Right ventricle myocardium superior (tissue), 1 donor: Measurements from ENCODE around the gene ATP11C. TPM values are rescaled to one million over a fixed set of nuclear protein-coding genes. Genes with fewer than 3 reads are reported as not detected.
A peak's percentile ranks its signal among the peaks of the same experiment; 100 is the strongest.

Source experiments
- ATAC-seq: fragments of 200-7000 bp; cut with Tn5 transposase; one replicate; pipeline ENCODE4 v1.9.1; 2020; ENCODE audit warnings: mild to moderate bottlenecking; ENCODE audit not compliant: poor library complexity
- DNase-seq: peaks from one replicate; pipeline ENCODE4 v3.0.0-alpha.2; 2020
- intact Hi-C: fragments of 100-400 bp; cut with DNase I; formaldehyde crosslinking; loops from one replicate; pipeline ENCODE4 v1.11.2; 2022
- total RNA-seq: library from RNA; stranded (reverse); fragmentation: NEBNext Ultra II Directional; extraction: Animal tissue kit (Norgen Biotek cat#: 25700); gene quantifications from one replicate; pipeline ENCODE4 v1.2.1, GENCODE V29; 2021
- donor health status: DM: no; HTN: yes; CAD: no; lungs with severe emphysema.

The ATP11C gene
- total RNA-seq, 1 donor from 2014 or later, result 3.1 TPM

GRCh38 chrX:139762400-139763183 lies 170.3 kb downstream of the ATP11C start:
- ATAC-seq (peak; percentile 65), DNase-seq (no peak)
- intact Hi-C loops, result no loop called here

- intact Hi-C loops, result no loop called here
- ATAC-seq, result no peak
- DNase-seq, result no peak
Measured at GRCh38 chrX:139759637-139760036, 173.2 kb downstream of the ATP11C start.

- no peak for ATAC-seq
- DNase-seq, result no peak
- intact Hi-C loops, result no loop called here
Measured at GRCh38 chrX:139758809-139759208, 174.0 kb downstream of the ATP11C start.

- ATAC-seq (no peak), DNase-seq (no peak)
- intact Hi-C loops, result no loop called here
Measured at GRCh38 chrX:139758250-139758649, 174.6 kb downstream of the ATP11C start.

- DNase-seq (no peak), ATAC-seq (no peak)
- intact Hi-C loops, result no loop called here
Measured at GRCh38 chrX:139751053-139751452, 181.8 kb downstream of the ATP11C start.

- ATAC-seq (no peak), DNase-seq (no peak)
- intact Hi-C loops, result no loop called here
Measured at GRCh38 chrX:139750390-139750789, 182.5 kb downstream of the ATP11C start.

GRCh38 chrX:139739138-139739537 lies 193.7 kb downstream of the ATP11C start:
- no peak for DNase-seq
- intact Hi-C loops, result no loop called here
- ATAC-seq, result no peak

- intact Hi-C loops, result no loop called here
- no peak for ATAC-seq
- no peak for DNase-seq
Measured at GRCh38 chrX:139738581-139738980, 194.3 kb downstream of the ATP11C start.

GRCh38 chrX:139736151-139736550 lies 196.7 kb downstream of the ATP11C start:
- ATAC-seq (no peak), DNase-seq (no peak)
- intact Hi-C loops, result no loop called here

GRCh38 chrX:139734996-139735395 lies 197.9 kb downstream of the ATP11C start:
- intact Hi-C loops, result no loop called here

GRCh38 chrX:139725720-139726119 lies 207.1 kb downstream of the ATP11C start:
- ATAC-seq (no peak), DNase-seq (no peak)
- intact Hi-C loops, result no loop called here

More at GRCh38 chrX:139734996-139735395, 197.9 kb downstream of the ATP11C start:
- DNase-seq (no peak), ATAC-seq (no peak)

GRCh38 chrX:139724626-139725025 lies 208.2 kb downstream of the ATP11C start:
- intact Hi-C loops, result no loop called here
- DNase-seq (no peak), ATAC-seq (no peak)

- DNase-seq (no peak), ATAC-seq (no peak)
- intact Hi-C loops, result no loop called here
Measured at GRCh38 chrX:139720979-139721378, 211.9 kb downstream of the ATP11C start.

- DNase-seq (no peak), ATAC-seq (no peak)
- intact Hi-C loops, result no loop called here
Measured at GRCh38 chrX:139720136-139720535, 212.7 kb downstream of the ATP11C start.

- intact Hi-C loops, result no loop called here
- DNase-seq, result no peak
- ATAC-seq, result no peak
Measured at GRCh38 chrX:139708067-139708466, 224.8 kb downstream of the ATP11C start, which contains the start of gene MCF2. Gene MCF2, minus strand, starts transcription at chrX:139708167. Its CDS starts 56,423 bp downstream, at chrX:139651744.

- DNase-seq (no peak), ATAC-seq (no peak)
- intact Hi-C loops, result no loop called here
Measured at GRCh38 chrX:139702658-139703057, 230.2 kb downstream of the ATP11C start.

GRCh38 chrX:139692908-139693307 lies 239.9 kb downstream of the ATP11C start:
- intact Hi-C loops, result no loop called here
- DNase-seq, result no peak
- no peak for ATAC-seq

- no peak for ATAC-seq
- DNase-seq, result no peak
- intact Hi-C loops, result no loop called here
Measured at GRCh38 chrX:139692506-139692849, 240.4 kb downstream of the ATP11C start.

- DNase-seq, result no peak
- intact Hi-C loops, result no loop called here
- ATAC-seq, result peak; percentile 62
Measured at GRCh38 chrX:139691843-139692505, 240.9 kb downstream of the ATP11C start.

GRCh38 chrX:139691493-139691842 lies 241.4 kb downstream of the ATP11C start:
- DNase-seq (peak; percentile 36), ATAC-seq (peak; percentile 61)
- intact Hi-C loops, result no loop called here
